Omental fat pad (tissue), 4 donors: ENCODE results near the gene TSPO. TPM values are rescaled to one million over a fixed set of nuclear protein-coding genes. Genes with fewer than 3 reads are reported as not detected.

Source experiments
- ATAC-seq: fragments of 150-250 bp; one replicate; pipeline ENCODE4 v1.9.1; 2016; ENCODE audit warnings: mild to moderate bottlenecking, moderate library complexity; ENCODE audit not compliant: low FRiP score
- DNase-seq: peaks from one replicate; pipeline ENCODE4 v3.0.0-alpha.2; 2019; ENCODE audit warnings: low spot score
- total RNA-seq, 4 donors: library from RNA; depleted of rRNA; stranded (reverse); fragments of >200 nt; gene quantifications; one replicate each; pipeline ENCODE4 v1.1.0, GENCODE V29; 2016
- TF ChIP-seq, protein P1 (sequence below), 3 donors: fragments of 450-650 bp; IDR thresholded peaks; one replicate each; pipeline ENCODE4 v1.5.1; 2016 to 2017; ENCODE audit warnings: antibody characterized with exemption in 3 of 3, mild to moderate bottlenecking in 3 of 3, moderate library complexity in 2 of 3

The TSPO gene
- total RNA-seq, 4 donors from 2014 or later = 370 to 615 (median 577) TPM

DNA sequence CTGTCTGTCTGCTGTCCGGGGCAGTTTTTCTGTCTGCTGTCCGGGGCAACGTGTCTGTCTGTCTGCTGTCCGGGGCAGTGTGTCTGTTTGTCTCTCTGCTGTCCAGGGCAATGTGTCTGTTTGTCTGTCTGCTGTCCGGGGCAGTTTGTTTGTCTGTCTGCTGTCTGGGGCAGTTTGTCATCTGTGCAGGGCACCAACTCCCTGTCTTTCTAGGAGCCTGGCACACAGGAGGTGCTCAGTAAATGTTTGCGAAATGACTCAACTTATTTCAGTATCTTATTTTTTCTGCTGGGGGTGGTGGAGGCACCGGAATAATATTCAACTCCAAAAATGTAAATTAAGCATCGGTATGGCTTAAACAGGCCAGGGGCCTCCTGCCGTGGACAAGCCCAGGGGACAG lies 47.6 kb downstream of the TSPO start:
- TF ChIP-seq, protein P1, sequence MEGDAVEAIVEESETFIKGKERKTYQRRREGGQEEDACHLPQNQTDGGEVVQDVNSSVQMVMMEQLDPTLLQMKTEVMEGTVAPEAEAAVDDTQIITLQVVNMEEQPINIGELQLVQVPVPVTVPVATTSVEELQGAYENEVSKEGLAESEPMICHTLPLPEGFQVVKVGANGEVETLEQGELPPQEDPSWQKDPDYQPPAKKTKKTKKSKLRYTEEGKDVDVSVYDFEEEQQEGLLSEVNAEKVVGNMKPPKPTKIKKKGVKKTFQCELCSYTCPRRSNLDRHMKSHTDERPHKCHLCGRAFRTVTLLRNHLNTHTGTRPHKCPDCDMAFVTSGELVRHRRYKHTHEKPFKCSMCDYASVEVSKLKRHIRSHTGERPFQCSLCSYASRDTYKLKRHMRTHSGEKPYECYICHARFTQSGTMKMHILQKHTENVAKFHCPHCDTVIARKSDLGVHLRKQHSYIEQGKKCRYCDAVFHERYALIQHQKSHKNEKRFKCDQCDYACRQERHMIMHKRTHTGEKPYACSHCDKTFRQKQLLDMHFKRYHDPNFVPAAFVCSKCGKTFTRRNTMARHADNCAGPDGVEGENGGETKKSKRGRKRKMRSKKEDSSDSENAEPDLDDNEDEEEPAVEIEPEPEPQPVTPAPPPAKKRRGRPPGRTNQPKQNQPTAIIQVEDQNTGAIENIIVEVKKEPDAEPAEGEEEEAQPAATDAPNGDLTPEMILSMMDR (IDR thresholded peaks at IDR 0.05) = no peak
- no peak for ATAC-seq

GRCh38 chr22:43199541-43199940 lies 48.2 kb downstream of the TSPO start:
- DNase-seq (no peak), ATAC-seq (no peak)
- TF ChIP-seq, protein P1 (IDR thresholded peaks at IDR 0.05) = no peak

More for the DNA sequence above, 47.6 kb downstream of the TSPO start:
- no peak for DNase-seq

DNA sequence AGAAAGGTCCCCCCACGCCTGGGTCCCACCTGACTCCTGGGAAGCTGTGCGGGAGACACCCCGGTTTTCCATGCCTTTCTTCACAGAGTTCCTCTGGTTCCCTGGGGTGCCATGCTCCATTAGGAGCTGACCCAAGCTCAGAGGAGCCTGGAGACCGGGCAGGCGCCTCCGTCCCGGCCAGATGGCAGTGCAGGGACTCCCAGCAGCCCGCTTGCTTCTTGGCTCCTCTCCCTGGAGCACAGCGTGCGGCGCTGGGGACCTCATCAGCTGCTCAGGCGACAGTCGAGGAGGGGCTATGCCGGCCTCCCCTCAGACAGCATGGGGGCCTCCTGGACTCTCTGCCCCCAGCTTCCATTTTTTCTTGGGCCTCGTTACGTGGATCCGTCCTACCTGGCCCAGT lies 48.7 kb downstream of the TSPO start:
- ATAC-seq (no peak), DNase-seq (no peak)

GRCh38 chr22:43200555-43200954 lies 49.2 kb downstream of the TSPO start:
- TF ChIP-seq, protein P1 (IDR thresholded peaks at IDR 0.05) = no peak
- ATAC-seq (no peak), DNase-seq (no peak)

More for the DNA sequence above, 48.7 kb downstream of the TSPO start:
- TF ChIP-seq, protein P1 (IDR thresholded peaks at IDR 0.05) = no peak

DNA sequence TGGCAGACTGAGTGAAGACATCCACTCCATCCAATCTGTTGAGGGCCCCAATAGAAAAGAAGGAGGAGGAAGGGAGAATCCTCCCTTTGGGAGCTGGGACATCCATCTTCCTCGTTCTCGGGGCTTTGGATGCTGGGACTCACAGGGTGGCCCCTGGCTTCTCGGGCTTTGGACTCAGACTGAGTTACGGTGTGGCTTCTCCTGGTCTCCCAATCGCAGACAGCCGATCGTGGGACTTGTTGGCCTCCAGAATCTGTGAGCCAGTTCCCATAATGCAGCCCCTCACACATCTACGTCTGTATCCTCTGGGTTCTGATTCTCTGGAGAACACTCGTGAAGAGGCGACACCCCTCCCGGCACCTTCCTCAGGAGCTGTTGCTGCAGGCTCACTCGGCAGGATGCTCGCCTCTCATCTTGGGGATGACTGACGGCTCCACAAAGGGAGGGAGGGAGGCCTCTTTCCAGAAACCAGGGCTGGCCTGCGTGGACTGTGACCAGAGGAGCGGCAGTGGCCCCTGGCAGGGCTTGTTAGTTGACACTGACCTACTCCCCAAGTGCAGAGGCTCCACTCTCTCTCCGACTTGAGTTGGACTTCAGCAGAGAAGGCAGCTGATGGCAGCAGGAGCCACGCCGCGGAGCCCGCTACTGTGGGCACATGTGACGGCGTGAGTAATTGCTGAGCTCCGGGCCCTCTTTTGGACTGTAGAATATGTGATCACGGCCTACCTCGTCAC lies 50.3 kb downstream of the TSPO start:
- ATAC-seq = no peak
- TF ChIP-seq, protein P1 (IDR thresholded peaks at IDR 0.05) = no peak

DNA sequence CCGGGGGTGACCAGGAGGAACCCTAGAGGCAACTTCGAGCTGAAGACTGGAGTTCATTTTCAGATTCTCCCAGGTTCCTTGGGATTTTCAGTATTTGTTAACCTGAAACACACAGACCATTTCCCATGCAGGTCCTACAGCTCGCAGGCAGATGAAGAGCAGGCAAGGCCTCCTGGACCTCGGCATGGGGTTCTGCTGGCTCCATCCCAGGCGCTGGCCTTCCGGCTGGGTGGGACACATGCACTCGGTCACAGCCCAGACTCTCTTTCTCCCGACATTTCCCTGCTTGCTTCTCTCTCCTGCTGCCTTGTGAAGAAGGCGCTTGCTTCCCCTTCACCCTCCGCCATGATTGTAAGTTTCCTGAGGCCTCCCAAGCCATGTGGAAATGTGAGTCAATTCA lies 51.0 kb downstream of the TSPO start:
- DNase-seq (no peak), ATAC-seq (no peak)
- TF ChIP-seq, protein P1 (IDR thresholded peaks at IDR 0.05) = no peak

More for the DNA sequence above, 50.3 kb downstream of the TSPO start:
- no peak for DNase-seq
